B cell (primary cell): Measurements from ENCODE around the gene L3MBTL4.

Experiments
- EZH2 ChIP-seq: IDR thresholded peaks from 2 replicates; pipeline ENCODE4 v1.6.1; 2012; ENCODE audit warnings: borderline replicate concordance, low read depth, mild to moderate bottlenecking, moderate library complexity, low read length; ENCODE audit not compliant: insufficient read depth, poor library complexity, severe bottlenecking
- TF ChIP-seq, protein P1 (sequence below): fragments of 200-600 bp; IDR thresholded peaks from one replicate; pipeline ENCODE4 v1.8.0; 2022; ENCODE audit warnings: antibody characterized with exemption, mild to moderate bottlenecking

DNA sequence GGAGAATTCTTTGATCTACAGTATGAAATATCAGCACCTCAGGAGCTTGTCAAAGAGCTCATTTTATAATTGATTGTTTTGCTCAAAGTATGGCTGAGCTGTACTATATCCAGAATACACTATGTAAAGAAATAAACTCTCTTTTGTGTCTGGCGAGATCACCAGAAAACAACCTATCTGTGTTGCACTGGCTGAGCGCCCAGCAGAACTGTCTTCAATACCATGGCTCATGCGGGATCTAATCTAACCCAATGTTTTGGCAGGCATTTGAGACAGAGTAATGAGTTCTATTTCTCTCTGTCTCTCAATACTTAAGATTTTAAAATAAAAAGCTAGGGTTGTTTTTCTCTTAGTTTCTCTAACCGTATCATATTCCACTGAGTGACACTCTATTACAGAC lies 192.4 kb downstream of the L3MBTL4 start:
- TF ChIP-seq, protein P1, sequence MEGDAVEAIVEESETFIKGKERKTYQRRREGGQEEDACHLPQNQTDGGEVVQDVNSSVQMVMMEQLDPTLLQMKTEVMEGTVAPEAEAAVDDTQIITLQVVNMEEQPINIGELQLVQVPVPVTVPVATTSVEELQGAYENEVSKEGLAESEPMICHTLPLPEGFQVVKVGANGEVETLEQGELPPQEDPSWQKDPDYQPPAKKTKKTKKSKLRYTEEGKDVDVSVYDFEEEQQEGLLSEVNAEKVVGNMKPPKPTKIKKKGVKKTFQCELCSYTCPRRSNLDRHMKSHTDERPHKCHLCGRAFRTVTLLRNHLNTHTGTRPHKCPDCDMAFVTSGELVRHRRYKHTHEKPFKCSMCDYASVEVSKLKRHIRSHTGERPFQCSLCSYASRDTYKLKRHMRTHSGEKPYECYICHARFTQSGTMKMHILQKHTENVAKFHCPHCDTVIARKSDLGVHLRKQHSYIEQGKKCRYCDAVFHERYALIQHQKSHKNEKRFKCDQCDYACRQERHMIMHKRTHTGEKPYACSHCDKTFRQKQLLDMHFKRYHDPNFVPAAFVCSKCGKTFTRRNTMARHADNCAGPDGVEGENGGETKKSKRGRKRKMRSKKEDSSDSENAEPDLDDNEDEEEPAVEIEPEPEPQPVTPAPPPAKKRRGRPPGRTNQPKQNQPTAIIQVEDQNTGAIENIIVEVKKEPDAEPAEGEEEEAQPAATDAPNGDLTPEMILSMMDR: no peak
- no peak for TF ChIP-seq EZH2
